K562 (cell line): ENCODE data around the gene ARMC7. TPM values are rescaled to one million over a fixed set of nuclear protein-coding genes. Genes with fewer than 3 reads are reported as not detected.

Experiments
- ARHGAP35 ChIP-seq: fragments of 450-650 bp; IDR thresholded peaks from 2 replicates; pipeline ENCODE4 v1.6.1; 2018; ENCODE audit not compliant: partially characterized antibody
- ARID3A ChIP-seq: IDR thresholded peaks from 2 replicates; pipeline ENCODE4 v1.6.1; 2012; ENCODE audit warnings: low read depth, low read length, improper control_type of control experiment, borderline replicate concordance
- BRD9 ChIP-seq: fragments of 450-650 bp; IDR thresholded peaks from 2 replicates; pipeline ENCODE4 v1.6.1; 2018; ENCODE audit warnings: low read depth; ENCODE audit not compliant: partially characterized antibody
- CREB3L1 ChIP-seq: fragments of 450-650 bp; IDR thresholded peaks from 2 replicates; pipeline ENCODE4 v1.6.1; 2014; ENCODE audit warnings: low read depth, mild to moderate bottlenecking, moderate library complexity, borderline replicate concordance
- FOXM1 ChIP-seq, 2 experiments: fragments of 450-650 bp in 1 of 2; sonication (generic) in 1 of 2; formaldehyde crosslinking in 1 of 2; IDR thresholded peaks; 2 replicates each; pipeline versions ENCODE4 v1.6.1 to v1.9.0; 2017 to 2022; ENCODE audit warnings: low read depth in 2 of 2, mild to moderate bottlenecking in 2 of 2, missing genetic modification reagents in 1 of 2, moderate library complexity in 1 of 2
- GTF2B ChIP-seq: IDR thresholded peaks from 2 replicates; pipeline ENCODE4 v1.6.1; 2011; ENCODE audit not compliant: insufficient read length; ENCODE audit errors: extremely low read depth
- LARP7 ChIP-seq: fragments of 450-650 bp; IDR thresholded peaks from 2 replicates; pipeline ENCODE4 v1.6.1; 2016
- MECOM ChIP-seq: fragments of 250-450 bp; sonication (Bioruptor Pico); IDR thresholded peaks from 2 replicates; pipeline ENCODE4 v1.8.0; 2022; ENCODE audit warnings: inconsistent platforms
- NFE2L1 ChIP-seq: fragments of 450-650 bp; IDR thresholded peaks from 2 replicates; pipeline ENCODE4 v1.6.1; 2016; ENCODE audit warnings: missing genetic modification characterization, low read depth, mild to moderate bottlenecking, missing compliant biosample characterization, moderate library complexity, borderline replicate concordance
- PHB ChIP-seq: fragments of 250-450 bp; sonication (Bioruptor Pico); IDR thresholded peaks from 2 replicates; pipeline ENCODE4 v1.5.0; 2021
- POU5F1 ChIP-seq: fragments of 150-350 bp; IDR thresholded peaks from 2 replicates; pipeline ENCODE4 v1.6.1; 2014; ENCODE audit warnings: borderline replicate concordance, low read length, low read depth, mild to moderate bottlenecking; ENCODE audit not compliant: partially characterized antibody
- SIN3B ChIP-seq: fragments of 450-650 bp; IDR thresholded peaks from 2 replicates; pipeline ENCODE4 v1.6.1; 2017; ENCODE audit warnings: low read depth, mild to moderate bottlenecking, moderate library complexity
- SMAD1 ChIP-seq: fragments of 150-350 bp; IDR thresholded peaks from 2 replicates; pipeline ENCODE4 v1.6.1; 2014; ENCODE audit warnings: low read length, low read depth; ENCODE audit not compliant: partially characterized antibody
- TOE1 ChIP-seq, 2 experiments: fragments of 450-650 bp in 1 of 2; sonication (generic) in 1 of 2; formaldehyde crosslinking in 1 of 2; IDR thresholded peaks; 2 replicates each; pipeline versions ENCODE4 v1.7.1 to v1.8.0; 2016 to 2022; ENCODE audit warnings: borderline replicate concordance in 2 of 2, mild to moderate bottlenecking in 2 of 2, antibody characterized with exemption in 1 of 2, inconsistent platforms in 1 of 2, low read depth in 1 of 2, missing genetic modification reagents in 1 of 2, moderate library complexity in 1 of 2
- TSHZ1 ChIP-seq: fragments of 250-450 bp; sonication (Bioruptor Pico); IDR thresholded peaks from 2 replicates; pipeline ENCODE4 v1.4.0; 2020; ENCODE audit warnings: mild to moderate bottlenecking, moderate library complexity
- WHSC1 ChIP-seq: IDR thresholded peaks from one replicate; pipeline ENCODE4 v1.6.1; 2012; ENCODE audit warnings: low read length, control low read depth, inconsistent platforms
- ZNF143 ChIP-seq: sonication (generic); formaldehyde crosslinking; IDR thresholded peaks from 2 replicates; pipeline ENCODE4 v1.9.0; 2022; ENCODE audit warnings: mild to moderate bottlenecking, missing genetic modification reagents
- ZNF57 ChIP-seq: fragments of 450-650 bp; formaldehyde crosslinking; IDR thresholded peaks from 2 replicates; pipeline ENCODE4 v1.4.0; 2020; ENCODE audit warnings: mild to moderate bottlenecking, moderate library complexity
- ZNF586 ChIP-seq: fragments of 450-650 bp; formaldehyde crosslinking; conservative IDR thresholded peaks from 2 replicates; pipeline ENCODE4 v1.4.0; 2020; ENCODE audit warnings: mild to moderate bottlenecking, moderate library complexity
- ZNF644 ChIP-seq: fragments of 200-800 bp; sonication (Bioruptor generic); IDR thresholded peaks from 2 replicates; pipeline ENCODE4 v1.6.1; 2016; ENCODE audit warnings: low read depth, missing genetic modification characterization, missing compliant biosample characterization
- polyA plus RNA-seq, 8 experiments: library from polyadenylated mRNA; depleted of rRNA in 4 of 8; stranded (reverse) in 5 of 8; unstranded in 3 of 8; fragments of >200 nt; fragmentation: Nextera tagmentation in 2 of 8; fragmentation: Illumina TruSeq in 1 of 8; extraction: Ambion mirVana in 2 of 8; extraction: Trizol in 1 of 8; gene quantifications; 2 replicates each; pipeline versions ENCODE4 v1.2.1 to v1.2.3, GENCODE V29; 2011 to 2014; ENCODE audit warnings: inconsistent platforms in 1 of 8, missing spikeins in 1 of 8
- total RNA-seq, 7 experiments: library from RNA; depleted of rRNA in 6 of 7; stranded (reverse); fragments of >200 nt in 6 of 7; fragmentation: Illumina TruSeq in 2 of 7; extraction: Trizol in 2 of 7; gene quantifications; 2 replicates each; pipeline versions ENCODE4 v1.2.1 to v1.2.3, GENCODE V29; 2011 to 2021; ENCODE audit warnings: low replicate concordance in 1 of 7

ARMC7 gene
- total and polyA plus RNA-seq, 9 of the 15 experiments (the other 6 are each of a cell fraction or from before 2014, with no cell fraction given): 1.4 to 15.2 (median 5.9) TPM

- TF ChIP-seq WHSC1 (no peak), PHB (no peak), LARP7 (no peak), ARID3A (no peak), CREB3L1 (0 out of 2 replicates have a peak, but pooled peaks have one; percentile 45), FOXM1 (IDR thresholded peaks at IDR 0.05; ENCODE audit: low read depth) (no peak), FOXM1 (CRISPR knock-in tag; IDR thresholded peaks at IDR 0.05; ENCODE audit: low read depth) (peak; percentile 91; the same call in 1 of the 2 replicates), SIN3B (peak; percentile 89), TOE1 (IDR thresholded peaks at IDR 0.05; ENCODE audit: borderline replicate concordance) (no peak), TOE1 (CRISPR knock-in tag; IDR thresholded peaks at IDR 0.05; ENCODE audit: borderline replicate concordance, low read depth) (0 out of 2 replicates have a peak, but pooled peaks have one; percentile 61), GTF2B (no peak), SMAD1 (no peak), ZNF57 (CRISPR knock-in tag) (no peak), ZNF586 (CRISPR knock-in tag) (no peak), TSHZ1 (CRISPR knock-in tag) (no peak), ZNF143 (CRISPR knock-in tag) (no peak), MECOM (CRISPR knock-in tag) (no peak), BRD9 (no peak), ZNF644 (no peak), NFE2L1 (tag) (no peak), POU5F1 (no peak), ARHGAP35 (no peak)
These were observed 21.7 kb downstream of the ARMC7 start, which contains the start of gene NT5C (continued) for GRCh38 chr17:75131278-75132017.
